CD4-positive, alpha-beta T cell treated with Interleukin-4 for 1 hour (primary cell): ENCODE measurements around the gene IPO11.
A peak's percentile ranks its signal among the peaks of the same experiment; 100 is the strongest.

Experiments used
- DNase-seq, 2 donors: peaks; one replicate each; pipeline ENCODE4 v3.0.0-alpha.2; 2020 to 2022

Gene IPO11

GRCh38 chr5:62574599-62574998 lies 162.0 kb downstream of the IPO11 start:
- DNase-seq = no peak

DNA sequence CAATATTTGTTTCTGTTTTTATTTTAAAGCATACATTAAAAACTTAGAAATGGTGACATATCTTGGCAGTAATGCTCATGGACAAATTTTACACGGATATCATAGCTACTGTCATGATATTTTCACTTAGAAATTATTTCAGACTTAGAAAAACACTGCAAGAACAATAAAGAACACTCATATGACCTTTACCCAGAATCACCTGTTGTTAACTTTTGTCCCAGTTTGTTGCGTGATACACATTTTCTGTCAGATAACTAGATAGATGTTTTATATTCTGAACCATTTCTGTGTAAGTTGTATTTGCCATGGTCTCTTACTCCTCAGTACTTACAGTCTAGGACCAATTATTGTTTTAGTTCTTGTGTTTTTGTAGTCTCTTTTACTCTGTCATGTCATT lies 162.5 kb downstream of the IPO11 start:
- DNase-seq = no peak

- no peak for DNase-seq
These were observed 162.9 kb downstream of the IPO11 start for GRCh38 chr5:62575489-62575888.

DNA sequence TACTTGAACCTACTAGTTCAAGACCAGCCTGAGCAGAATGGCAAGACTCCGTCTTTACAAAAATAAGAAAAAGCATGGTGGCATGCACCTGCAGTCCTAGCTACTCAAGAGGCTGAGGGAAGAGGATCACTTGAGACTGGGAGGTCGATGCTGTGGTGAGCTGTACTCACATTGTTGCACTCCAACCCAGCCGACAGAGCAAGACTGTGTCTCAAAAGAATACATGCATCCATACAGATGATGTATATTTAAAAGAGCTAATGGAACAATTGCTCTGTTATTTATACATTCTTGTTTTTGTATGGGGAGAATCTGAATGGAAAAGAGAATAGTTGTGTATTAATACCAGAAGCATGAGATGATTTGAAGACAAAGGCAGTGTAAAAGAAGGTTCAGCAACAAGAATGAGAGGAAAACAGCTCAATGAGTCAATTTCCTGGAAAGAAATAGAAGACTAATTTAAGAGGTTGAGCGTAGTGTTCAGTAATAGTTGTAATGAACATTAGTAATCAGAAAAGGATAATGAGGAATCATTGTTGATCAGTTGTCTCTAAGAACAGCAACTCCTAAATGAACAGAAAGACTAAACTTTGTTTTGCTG lies 164.1 kb downstream of the IPO11 start:
- no peak for DNase-seq

GRCh38 chr5:62577488-62577887 lies 164.9 kb downstream of the IPO11 start:
- DNase-seq = no peak

- DNase-seq = peak; percentile 46 to 89
These were observed 166.0 kb downstream of the IPO11 start, which contains the start of gene LRRC70 for GRCh38 chr5:62578540-62578939. Gene LRRC70 (plus strand): TSS chr5:62578819. CDS start chr5:62579439, 620 bp downstream.

- no peak for DNase-seq
These were observed 167.2 kb downstream of the IPO11 start for GRCh38 chr5:62579761-62580160.

DNA sequence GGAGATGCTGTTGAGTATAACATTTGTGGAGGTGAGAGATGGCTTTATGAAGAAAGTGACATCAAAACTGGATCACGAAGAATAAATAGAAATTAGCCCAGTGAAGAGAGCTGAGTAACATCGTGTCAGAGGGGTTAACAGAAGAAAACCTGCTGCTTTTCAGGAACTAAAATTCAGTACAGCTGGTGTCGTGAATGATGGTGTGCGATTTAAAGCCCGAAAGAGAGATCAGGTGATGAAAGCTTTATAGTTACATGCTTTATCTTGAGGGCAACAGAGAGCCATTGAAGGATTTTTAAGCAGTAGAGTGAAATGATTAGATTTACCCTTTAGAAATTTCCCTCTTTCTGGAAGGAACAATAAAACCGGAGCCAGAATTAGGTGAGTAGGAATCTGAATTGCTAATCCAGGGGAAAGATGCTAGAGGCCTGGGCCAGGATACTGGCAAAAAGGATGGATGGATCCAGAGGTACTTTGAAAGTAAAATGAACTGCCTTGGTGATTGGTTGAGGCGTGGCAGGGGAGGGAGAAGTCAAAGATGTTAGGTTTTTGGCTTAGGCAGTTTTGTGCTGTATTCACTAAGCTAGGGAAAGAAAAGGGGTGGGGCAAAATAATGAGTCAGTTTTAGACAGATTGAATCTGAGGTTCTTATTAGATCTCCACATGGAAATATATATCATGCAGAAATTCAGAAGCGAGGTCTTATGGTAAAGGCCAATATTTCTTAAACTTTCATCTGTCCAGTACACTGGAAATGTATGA lies 169.5 kb downstream of the IPO11 start:
- no peak for DNase-seq

GRCh38 chr5:62584391-62584790 lies 171.8 kb downstream of the IPO11 start:
- DNase-seq = no peak

- no peak for DNase-seq
These were observed 172.7 kb downstream of the IPO11 start for GRCh38 chr5:62585306-62585705.

GRCh38 chr5:62585751-62586150 lies 173.2 kb downstream of the IPO11 start:
- DNase-seq = no peak

- no peak for DNase-seq
These were observed 175.2 kb downstream of the IPO11 start for GRCh38 chr5:62587737-62588136.

- no peak for DNase-seq
These were observed 176.1 kb downstream of the IPO11 start for GRCh38 chr5:62588668-62589067.

DNA sequence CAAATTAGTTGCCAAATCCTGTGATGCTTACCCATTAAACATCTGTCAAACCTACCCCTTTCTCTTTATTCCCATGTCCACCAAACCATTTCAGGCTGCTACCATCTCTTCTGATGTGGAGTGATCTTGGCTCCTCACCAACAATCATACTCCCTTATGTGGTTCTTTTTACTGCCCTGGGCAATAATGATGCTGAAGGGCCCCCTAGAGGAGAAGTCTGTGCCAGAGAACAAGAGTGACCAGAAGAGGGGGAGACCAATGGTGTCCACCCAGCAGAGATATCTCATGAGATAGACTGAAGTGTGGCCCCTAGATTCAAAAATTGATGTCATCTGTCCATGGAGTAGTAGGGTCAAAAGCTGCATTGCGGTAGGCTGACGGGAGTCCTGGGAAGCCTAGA lies 176.9 kb downstream of the IPO11 start:
- no peak for DNase-seq

GRCh38 chr5:62590387-62590786 lies 177.8 kb downstream of the IPO11 start:
- no peak for DNase-seq

GRCh38 chr5:62592558-62592957 lies 180.0 kb downstream of the IPO11 start:
- peak in 1 of 2 donors; percentile 30 for DNase-seq

- no peak for DNase-seq
These were observed 180.8 kb downstream of the IPO11 start for GRCh38 chr5:62593331-62593730.

DNA sequence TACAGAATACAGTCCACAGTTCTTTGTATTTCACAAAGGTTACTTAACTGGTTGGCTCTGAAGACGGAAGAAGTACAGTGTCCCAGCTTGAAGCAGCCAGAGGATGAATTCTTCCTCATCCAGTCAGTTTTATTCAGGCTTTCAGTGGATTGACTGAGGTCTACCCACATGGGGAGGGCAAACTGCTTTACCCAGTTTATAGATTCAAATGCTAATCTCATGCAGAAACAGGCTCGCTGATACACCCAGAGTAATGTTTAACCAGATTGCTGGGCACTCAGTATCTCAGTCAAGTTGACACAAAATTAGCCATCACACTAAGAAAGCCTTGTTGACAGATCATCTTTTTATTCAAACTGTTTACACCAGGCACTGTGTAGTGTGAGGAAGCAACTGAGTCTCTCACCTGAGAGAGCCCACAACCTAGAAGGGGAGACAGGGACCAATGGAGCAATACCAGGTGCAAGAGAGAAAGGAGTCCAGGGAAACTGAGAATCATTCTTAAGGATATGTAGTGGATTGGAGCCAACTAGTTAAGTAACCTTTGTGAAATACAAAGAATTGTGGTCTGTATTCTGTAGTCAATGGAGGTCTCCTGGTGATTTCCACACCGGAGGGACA lies 181.9 kb downstream of the IPO11 start:
- no peak for DNase-seq

DNA sequence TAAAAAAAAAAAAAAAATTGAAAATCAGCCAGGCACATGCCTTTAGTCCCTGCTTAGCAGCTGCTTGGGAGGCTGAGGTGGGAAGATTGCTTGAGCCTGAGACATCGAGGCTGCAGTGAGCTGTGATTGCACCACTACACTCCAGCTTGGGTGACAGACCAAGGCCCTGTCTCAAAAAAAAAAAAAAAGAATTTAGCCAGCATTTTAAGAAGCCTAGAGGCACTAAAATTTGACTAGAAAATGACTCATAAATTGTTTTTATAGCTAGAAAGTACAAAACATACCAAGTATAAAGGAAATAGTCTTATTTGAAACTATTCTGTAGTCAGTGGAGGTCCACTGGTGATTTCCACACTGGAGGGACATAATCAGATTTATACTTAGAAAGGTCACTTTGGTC lies 183.5 kb downstream of the IPO11 start:
- DNase-seq = no peak

GRCh38 chr5:62596691-62597090 lies 184.1 kb downstream of the IPO11 start:
- DNase-seq = no peak

- DNase-seq = no peak
These were observed 184.8 kb downstream of the IPO11 start for GRCh38 chr5:62597314-62597713.

DNA sequence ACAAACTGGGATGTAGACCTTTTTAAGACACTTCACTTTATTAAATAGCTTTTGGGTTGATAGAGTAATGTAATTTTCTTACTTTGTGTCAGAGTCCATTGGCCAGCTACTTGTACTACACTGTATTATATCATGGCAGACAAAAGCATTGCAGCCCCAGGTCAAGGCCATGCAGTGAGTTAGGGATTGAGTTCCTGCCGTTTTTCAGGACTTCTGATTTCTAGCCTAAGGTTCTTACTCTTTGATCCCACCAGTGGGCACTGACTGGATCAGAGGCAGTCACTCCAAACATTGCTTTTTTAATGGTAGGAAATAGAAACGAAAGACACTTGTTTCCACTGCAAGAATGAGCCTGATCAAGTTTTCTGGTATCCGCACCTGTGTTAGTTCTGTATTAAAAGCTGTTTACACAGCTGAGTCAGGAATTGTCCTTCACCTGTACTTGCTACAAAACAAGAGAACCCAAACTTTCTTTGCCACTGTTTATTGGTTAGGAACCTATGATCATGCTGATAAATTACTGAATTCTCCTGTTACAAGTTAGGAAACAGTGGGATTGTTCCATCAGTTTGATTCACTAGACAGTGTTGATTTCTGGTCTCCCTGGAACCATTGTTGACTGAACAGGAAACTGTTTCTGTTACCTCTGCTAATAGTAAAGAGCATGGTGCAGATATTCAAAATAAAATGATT lies 188.1 kb downstream of the IPO11 start:
- no peak for DNase-seq

DNA sequence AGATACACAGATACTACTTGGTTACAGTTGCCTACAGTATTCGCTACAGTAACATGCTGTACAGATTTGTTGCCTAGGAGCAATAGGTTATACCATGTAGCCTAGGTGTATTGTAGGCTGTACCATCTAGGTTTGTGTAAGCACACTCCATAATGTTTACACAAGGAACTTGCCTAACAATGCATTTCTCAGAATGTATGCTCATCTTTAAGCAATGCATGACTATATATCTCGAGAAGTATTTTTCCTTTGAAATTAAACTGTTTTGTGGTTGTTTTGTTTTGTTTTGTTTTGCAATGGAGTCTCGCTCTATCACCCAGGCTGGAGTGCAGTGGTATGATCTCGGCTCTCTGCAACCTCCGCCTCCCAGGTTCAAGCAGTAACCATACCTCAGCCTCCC lies 191.4 kb downstream of the IPO11 start:
- DNase-seq = no peak

DNA sequence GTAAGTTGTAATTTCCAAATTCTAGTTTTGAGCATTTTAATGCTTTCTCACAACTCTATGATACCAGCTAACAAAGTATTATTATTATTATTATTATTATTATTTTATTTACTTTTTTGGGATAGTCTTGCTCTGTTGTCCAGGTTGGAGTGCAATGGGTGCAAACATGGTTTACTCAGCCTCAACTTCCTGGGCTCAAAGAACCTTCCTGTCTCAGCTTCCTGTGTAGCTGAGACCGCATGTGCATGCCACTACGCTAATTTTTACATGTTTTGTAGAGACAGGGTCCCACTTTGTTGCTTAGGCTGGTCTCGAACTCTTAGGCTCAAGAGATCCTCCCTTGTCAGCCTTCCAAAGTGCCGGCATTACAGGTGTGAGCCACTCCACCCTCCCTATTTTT lies 193.1 kb downstream of the IPO11 start:
- no peak for DNase-seq
